SK-N-SH (cell line): Measurements from ENCODE around the gene DHX35.

Experiments
- SMC3 ChIP-seq: IDR thresholded peaks from 2 replicates; pipeline ENCODE4 v1.6.1; 2012; ENCODE audit warnings: low read depth, low read length, improper control_type of control experiment
- TF ChIP-seq, protein P1 (sequence below): fragments of 200-600 bp; sonication (generic); IDR thresholded peaks from 2 replicates; pipeline ENCODE4 v1.6.1; 2017; ENCODE audit warnings: antibody characterized with exemption, mild to moderate bottlenecking, moderate library complexity
- TF ChIP-seq, protein P2 (sequence below): IDR thresholded peaks from 2 replicates; pipeline ENCODE4 v1.4.0; 2012; ENCODE audit warnings: low read depth, borderline replicate concordance

DNA sequence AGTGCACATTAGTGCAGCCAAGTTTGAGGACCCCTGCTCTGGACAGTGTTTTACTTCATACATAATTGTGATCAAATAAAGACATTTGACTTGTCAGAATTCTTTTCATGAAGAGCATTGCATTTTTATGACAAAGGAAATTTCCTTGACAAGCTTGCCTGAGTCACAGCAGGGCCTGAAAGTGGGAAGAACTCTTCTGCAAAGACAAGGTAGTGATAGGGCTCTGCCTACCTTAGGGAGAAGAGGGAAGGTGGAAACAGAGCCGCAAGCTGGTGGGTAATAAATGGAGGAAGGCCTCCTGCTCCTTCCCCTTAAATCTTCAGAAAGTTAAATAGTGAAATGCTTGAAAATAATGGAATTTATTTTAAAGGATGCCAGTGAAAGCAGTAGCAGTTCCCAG, 118.2 kb downstream of the DHX35 start:
- TF ChIP-seq SMC3: no peak
- TF ChIP-seq, protein P1, sequence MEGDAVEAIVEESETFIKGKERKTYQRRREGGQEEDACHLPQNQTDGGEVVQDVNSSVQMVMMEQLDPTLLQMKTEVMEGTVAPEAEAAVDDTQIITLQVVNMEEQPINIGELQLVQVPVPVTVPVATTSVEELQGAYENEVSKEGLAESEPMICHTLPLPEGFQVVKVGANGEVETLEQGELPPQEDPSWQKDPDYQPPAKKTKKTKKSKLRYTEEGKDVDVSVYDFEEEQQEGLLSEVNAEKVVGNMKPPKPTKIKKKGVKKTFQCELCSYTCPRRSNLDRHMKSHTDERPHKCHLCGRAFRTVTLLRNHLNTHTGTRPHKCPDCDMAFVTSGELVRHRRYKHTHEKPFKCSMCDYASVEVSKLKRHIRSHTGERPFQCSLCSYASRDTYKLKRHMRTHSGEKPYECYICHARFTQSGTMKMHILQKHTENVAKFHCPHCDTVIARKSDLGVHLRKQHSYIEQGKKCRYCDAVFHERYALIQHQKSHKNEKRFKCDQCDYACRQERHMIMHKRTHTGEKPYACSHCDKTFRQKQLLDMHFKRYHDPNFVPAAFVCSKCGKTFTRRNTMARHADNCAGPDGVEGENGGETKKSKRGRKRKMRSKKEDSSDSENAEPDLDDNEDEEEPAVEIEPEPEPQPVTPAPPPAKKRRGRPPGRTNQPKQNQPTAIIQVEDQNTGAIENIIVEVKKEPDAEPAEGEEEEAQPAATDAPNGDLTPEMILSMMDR: no peak
- TF ChIP-seq, protein P2, sequence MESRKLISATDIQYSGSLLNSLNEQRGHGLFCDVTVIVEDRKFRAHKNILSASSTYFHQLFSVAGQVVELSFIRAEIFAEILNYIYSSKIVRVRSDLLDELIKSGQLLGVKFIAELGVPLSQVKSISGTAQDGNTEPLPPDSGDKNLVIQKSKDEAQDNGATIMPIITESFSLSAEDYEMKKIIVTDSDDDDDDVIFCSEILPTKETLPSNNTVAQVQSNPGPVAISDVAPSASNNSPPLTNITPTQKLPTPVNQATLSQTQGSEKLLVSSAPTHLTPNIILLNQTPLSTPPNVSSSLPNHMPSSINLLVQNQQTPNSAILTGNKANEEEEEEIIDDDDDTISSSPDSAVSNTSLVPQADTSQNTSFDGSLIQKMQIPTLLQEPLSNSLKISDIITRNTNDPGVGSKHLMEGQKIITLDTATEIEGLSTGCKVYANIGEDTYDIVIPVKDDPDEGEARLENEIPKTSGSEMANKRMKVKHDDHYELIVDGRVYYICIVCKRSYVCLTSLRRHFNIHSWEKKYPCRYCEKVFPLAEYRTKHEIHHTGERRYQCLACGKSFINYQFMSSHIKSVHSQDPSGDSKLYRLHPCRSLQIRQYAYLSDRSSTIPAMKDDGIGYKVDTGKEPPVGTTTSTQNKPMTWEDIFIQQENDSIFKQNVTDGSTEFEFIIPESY: no peak
